ENCODE measurements around the gene NUDT13.

NUDT13 gene

DNA sequence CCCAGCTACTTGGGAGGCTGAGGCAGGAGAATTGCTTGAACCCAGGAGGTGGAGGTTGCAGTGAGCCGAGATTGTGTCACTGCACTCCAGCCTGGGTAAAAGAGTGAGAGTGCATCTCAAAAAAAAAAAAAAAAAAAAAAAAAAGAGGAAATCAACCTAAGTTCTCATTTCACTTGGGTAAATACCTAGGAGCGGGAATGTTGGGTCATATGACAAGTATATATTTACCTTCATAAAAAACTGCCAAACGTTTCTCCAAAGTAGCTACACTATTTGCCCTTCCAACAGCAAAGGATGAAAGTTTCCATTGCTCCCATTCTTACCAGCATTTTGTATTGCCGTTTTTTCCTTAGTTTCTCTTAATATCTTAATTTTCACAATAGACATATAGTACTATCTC, 23.4 kb upstream of the NUDT13 start:
- TF ChIP-seq, protein P1, sequence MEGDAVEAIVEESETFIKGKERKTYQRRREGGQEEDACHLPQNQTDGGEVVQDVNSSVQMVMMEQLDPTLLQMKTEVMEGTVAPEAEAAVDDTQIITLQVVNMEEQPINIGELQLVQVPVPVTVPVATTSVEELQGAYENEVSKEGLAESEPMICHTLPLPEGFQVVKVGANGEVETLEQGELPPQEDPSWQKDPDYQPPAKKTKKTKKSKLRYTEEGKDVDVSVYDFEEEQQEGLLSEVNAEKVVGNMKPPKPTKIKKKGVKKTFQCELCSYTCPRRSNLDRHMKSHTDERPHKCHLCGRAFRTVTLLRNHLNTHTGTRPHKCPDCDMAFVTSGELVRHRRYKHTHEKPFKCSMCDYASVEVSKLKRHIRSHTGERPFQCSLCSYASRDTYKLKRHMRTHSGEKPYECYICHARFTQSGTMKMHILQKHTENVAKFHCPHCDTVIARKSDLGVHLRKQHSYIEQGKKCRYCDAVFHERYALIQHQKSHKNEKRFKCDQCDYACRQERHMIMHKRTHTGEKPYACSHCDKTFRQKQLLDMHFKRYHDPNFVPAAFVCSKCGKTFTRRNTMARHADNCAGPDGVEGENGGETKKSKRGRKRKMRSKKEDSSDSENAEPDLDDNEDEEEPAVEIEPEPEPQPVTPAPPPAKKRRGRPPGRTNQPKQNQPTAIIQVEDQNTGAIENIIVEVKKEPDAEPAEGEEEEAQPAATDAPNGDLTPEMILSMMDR (IDR thresholded peaks at IDR 0.05; ENCODE audit: insufficient read depth, low read length, poor library complexity, severe bottlenecking): no peak
- H3K36me3 ChIP-seq (ENCODE audit: control insufficient read depth, insufficient read depth, low read length): peaks cover 3% of the 10 kb centered on the region; the same call in 1 of the 2 replicates
- no peak for DNase-seq (ENCODE audit: extremely low read depth, insufficient read length)
- no peak overlapping the region for H3K4me3 ChIP-seq (replicated peaks; ENCODE audit: low read depth, low read length)
- no peaks in the 10 kb centered on the region for H3K27me3 ChIP-seq (replicated peaks; ENCODE audit: control insufficient read depth, insufficient read depth, low read length)

DNA sequence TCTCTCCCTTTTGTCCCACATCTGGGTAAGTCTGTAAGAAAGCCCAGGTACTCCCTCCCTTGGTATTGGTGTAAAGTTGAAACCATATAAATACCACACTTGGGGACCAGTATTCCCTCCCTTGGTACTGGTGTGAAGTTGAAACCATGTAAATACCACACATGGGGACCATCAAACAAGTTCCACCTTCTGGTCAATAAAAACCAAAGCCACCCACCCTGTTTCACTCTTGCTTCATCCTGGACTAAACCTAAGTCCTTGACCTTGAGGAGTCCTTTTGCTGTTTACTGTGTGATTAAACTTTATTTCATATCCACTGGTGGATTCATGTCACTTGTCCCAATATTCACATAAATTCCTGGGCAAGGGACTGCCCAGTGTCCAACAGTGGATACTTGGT, 22.0 kb upstream of the NUDT13 start:
- H3K36me3 ChIP-seq (ENCODE audit: control insufficient read depth, insufficient read depth, low read length): peaks cover 3% of the 10 kb centered on the region; the same call in 1 of the 2 replicates

DNA sequence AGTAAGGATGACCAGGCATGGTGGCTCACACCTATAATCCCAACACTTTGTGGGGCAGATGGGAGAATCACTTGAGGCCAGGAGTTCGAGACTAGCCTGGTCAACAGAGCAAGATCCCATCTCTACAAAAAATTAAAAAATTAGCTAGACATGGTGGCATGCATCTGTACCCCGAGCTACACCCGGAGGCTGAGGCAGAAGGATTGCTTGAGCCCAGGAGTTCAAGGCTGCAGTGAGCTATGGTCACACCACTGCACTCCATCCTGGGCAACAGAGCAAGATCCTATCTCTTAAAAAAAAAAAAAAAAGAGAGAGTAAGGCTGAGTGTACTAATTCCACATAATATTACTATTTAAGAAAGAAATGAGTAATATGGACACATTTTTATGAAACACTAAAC, 17.4 kb upstream of the NUDT13 start:
- DNase-seq (ENCODE audit: extremely low read depth, insufficient read length): no peak
- Histone ChIP-seq H3K27me3 (replicated peaks; ENCODE audit: control insufficient read depth, insufficient read depth, low read length) (no peaks in the 10 kb centered on the region), H3K4me3 (replicated peaks; ENCODE audit: low read depth, low read length) (no peak overlapping the region), H3K36me3 (ENCODE audit: control insufficient read depth, insufficient read depth, low read length) (peaks cover 3% of the 10 kb centered on the region; the same call in 1 of the 2 replicates)
- TF ChIP-seq, protein P1 (IDR thresholded peaks at IDR 0.05; ENCODE audit: insufficient read depth, low read length, poor library complexity, severe bottlenecking): no peak

More for the DNA sequence above, 22.0 kb upstream of the NUDT13 start:
- no peak overlapping the region for H3K4me3 ChIP-seq (replicated peaks; ENCODE audit: low read depth, low read length)
- no peak for DNase-seq (ENCODE audit: extremely low read depth, insufficient read length)
- TF ChIP-seq, protein P1 (IDR thresholded peaks at IDR 0.05; ENCODE audit: insufficient read depth, low read length, poor library complexity, severe bottlenecking): no peak
- no peaks in the 10 kb centered on the region for H3K27me3 ChIP-seq (replicated peaks; ENCODE audit: control insufficient read depth, insufficient read depth, low read length)

DNA sequence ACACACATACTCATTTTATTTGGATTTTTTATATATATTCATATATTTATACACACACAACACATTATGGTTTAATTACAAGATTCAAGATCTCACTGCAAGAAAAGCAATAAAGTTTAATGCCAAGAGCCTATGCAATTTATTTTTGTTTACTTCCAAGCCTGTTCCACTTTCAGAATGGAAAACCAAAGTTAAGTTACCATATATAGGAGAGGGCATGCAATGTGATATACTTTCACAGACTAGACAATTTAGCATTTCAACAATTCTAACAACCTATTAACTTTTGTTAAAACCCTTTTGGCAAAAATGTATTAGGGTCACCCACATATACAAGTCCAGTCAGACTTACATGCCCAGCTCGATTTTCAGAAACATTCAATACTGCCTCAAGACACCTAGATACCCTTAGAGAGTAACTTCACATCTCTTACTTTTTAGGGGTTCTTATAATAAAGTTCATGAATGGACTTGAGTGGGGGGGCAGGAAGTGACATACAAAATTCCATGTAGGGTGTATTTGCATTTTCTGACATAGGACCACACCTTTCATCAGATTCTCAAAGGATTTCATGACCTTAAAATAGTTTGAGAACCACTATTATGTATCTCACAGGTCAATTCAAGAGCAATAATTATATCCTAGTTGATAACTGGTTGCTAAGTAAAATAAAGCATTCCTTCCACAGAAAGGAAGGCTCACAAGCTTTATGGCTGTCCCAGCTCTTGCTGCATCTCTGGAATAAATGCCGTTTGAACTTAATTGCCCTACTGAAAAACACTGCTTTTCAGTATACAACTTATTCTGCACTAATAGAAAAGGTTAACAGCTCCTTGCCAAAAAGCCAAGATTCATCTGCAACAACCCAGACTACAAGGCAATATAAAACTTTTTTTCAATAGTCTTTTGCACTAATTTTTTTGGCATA, 16.1 kb upstream of the NUDT13 start:
- Histone ChIP-seq H3K27me3 (replicated peaks; ENCODE audit: control insufficient read depth, insufficient read depth, low read length) (no peaks in the 10 kb centered on the region), H3K4me3 (replicated peaks; ENCODE audit: low read depth, low read length) (peak overlapping the region; percentile 92), H3K36me3 (ENCODE audit: control insufficient read depth, insufficient read depth, low read length) (peaks cover 3% of the 10 kb centered on the region; the same call in 1 of the 2 replicates)
- no peak for DNase-seq (ENCODE audit: extremely low read depth, insufficient read length)
- TF ChIP-seq, protein P1 (IDR thresholded peaks at IDR 0.05; ENCODE audit: insufficient read depth, low read length, poor library complexity, severe bottlenecking): no peak

DNA sequence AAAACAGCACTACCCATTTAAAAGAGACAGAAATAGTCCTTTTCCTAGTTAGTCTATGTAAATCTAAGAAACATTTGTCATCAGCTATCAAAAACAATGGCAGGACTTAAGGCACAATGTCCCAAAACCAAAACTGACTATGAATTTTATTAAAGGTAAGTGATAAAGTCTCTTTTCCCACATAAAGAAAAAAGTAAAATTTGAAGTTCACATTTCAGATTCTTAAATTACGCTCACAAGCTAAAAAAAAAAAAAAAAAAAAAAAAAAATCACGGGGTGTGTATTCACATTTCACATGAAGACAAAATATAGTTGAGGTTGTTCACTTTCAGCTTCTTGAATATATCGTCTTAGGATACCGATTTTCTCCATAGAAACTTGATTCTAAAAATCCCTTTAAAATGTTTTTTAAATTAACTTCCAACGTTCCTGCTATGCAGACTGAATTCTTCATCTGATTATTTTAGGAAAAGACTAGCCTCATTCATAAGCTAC, 15.2 kb upstream of the NUDT13 start:
- H3K36me3 ChIP-seq (ENCODE audit: control insufficient read depth, insufficient read depth, low read length): peaks cover 3% of the 10 kb centered on the region
- H3K4me3 ChIP-seq (replicated peaks; ENCODE audit: low read depth, low read length): peak overlapping the region; percentile 92
- TF ChIP-seq, protein P1 (IDR thresholded peaks at IDR 0.05; ENCODE audit: insufficient read depth, low read length, poor library complexity, severe bottlenecking): no peak
- DNase-seq (ENCODE audit: extremely low read depth, insufficient read length): no peak
- no peaks in the 10 kb centered on the region for H3K27me3 ChIP-seq (replicated peaks; ENCODE audit: control insufficient read depth, insufficient read depth, low read length)
